ENCODE data around the gene FAM110A.
"Not testable (repeated sequence)": the region's sequence is repeated elsewhere in the genome, so short reads cannot be mapped to it uniquely, and the experiment has no call there.

Gene FAM110A

DNA sequence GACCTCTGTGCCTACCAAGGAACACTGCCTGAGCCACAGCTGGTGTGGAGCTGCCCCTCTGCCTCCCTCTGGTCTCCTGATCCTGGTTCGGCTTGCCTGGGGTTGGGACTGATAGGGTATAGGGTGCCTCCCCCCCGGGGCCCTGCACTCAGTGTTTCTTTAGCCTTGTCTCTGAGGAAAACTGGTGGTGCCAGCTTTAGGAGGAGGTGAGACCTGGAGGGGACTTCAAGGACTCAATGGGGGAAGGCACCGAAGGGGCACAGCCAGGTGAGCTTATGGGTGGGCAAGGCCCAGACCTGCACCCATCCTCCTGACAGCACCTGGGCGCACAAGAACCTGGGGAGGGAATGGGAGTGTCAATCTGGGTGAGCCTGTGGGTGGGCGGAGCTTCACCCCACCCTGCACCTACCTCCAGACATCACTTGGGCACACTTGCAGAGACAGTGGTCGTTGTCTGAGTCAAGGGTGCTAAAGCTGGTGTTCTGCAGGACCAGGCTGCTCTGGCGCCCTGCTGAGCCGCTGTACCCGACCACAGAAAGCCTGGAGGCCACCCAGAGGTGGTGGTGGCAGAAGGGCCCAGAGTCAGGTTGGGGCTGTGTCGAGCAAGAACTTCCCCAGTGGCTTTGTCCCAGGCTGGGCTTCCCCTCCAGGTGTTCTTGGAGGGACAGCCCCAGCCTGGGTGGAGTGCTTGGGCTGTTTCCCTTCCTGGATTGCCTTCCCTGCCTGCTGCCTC lies 40.5 kb downstream of the FAM110A start:
- DNase-seq (ENCODE audit: low read depth) = no peak

DNA sequence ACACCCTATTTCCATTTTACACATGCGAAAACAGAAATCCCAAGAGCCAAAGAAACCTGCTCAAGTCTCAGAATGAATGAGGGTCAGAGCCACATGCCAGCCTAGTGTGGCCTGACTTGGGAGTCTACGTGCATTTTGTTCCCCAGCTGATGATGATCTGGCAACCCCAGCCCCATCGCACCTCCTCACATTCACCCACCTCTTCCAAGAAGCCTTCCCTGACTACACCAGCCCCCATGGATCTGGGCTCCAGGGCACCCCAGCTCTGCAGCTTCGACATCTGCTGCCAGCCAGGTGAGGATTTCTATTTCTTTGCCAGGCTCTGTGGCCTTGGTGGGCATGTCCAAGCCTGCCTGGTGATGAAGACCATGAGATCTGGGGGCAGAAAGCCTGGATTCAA lies 41.6 kb downstream of the FAM110A start:
- DNase-seq (ENCODE audit: low read depth) = no peak

DNA sequence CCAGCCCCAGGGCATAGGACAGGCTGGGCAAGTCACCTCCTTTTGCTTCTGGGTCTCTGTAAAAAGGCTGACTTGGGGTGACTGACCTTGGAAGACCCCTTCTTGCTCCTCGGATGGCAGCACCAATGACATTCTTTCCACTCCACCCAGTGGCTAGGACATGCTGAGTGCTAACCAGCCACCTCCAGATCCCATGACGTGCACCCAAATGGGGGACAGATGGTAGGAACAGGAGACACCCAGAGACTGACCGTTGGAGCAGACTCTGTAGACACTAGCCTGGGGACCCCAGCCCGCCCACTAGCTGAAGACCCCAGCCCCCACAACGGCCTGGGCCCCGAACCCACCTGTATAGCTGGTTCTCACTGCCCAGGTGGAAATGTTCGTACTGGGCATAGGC lies 44.3 kb downstream of the FAM110A start:
- no peak for DNase-seq (ENCODE audit: low read depth)

DNA sequence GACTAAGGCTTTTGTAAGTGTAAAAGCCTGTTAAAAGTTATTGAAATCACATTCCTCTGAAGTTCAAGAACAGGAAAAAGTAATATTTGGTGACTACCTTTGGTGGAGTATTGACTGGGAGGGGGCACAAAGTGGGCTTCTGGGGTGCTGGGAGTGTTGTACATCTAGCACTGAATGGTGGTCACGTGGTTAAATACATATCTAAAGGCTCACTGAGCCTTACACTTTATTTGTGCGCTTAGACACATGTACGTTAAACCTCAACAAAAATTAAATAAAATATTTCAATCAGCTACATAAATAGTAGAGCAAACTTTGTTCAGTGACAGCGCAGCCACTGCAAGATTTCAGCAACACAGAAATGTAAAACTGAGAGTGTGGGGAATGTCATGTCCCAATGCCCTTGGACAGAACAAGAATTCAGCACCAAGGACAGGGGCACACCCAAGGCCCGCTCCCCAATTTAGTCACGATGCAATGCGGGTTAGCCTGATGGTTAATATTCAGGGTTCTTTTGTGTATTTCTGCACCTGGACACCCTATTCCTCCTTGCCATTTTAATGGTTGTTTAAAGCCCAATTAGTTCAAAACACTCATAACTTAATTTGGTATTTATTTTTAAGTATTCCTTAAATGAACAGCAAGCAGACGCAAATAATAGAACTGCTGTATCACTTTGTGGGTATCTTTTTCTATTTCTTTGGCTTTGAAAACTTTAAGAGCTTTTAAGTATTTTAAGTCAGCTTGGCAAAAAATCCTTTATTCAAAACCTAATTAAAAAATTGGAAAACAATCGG lies 45.2 kb downstream of the FAM110A start:
- DNase-seq (ENCODE audit: low read depth) = no peak

DNA sequence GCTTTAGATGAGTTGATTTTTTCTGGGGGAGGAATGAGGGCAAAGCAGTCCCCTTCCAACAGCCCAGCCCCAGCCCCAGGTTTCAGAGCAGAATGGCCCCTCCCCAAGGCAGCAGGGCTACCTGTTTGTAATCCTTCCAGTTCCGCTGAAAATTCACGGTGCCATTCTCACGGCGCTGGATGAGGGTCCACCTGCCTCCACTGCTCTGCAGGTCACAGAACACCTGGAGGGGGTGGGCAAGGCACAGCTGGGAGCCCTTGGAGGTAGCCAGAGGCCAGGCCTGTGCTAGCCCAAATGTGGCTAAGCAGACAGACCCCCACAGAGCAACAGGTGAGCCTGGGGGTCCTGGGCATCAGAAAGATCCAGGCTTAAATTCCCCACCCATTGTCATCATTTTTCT lies 46.1 kb downstream of the FAM110A start:
- DNase-seq (ENCODE audit: low read depth) = no peak

DNA sequence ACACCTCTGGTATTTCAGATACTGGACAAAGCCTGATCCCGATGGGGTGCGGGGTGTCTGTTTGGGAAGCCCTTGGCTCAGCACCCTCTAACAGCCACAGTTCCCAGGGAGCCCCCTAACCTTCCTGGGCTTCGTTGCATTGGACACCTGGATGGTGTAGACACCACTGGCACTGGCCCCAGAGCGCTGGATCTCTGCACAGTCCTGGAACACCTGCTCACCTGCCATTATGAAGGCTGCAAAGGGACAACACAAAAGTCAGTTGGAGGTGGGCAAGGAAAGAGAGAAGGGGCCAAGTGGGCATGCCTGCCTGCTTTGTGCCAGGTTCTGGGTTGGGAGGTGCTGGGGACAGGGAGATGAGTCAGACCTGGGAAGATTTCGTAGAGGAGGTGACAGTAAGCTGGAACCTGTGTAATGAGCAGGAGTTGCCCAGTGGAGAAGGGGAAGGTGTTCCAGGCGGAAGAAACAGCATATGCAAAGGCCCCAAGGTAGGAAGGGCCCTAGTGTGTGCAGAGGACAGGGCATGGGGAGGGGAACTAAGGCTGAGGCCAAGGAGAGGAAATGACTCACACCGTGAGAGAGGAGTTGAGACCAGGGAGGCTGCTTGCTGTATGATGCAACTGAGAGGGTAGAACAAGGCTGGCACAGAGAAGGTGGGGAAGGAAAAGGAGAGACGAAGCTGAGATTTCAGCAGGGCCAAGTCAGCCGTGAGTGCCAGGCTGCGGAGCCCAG lies 47.7 kb downstream of the FAM110A start:
- DNase-seq (ENCODE audit: low read depth) = peak; percentile 15

DNA sequence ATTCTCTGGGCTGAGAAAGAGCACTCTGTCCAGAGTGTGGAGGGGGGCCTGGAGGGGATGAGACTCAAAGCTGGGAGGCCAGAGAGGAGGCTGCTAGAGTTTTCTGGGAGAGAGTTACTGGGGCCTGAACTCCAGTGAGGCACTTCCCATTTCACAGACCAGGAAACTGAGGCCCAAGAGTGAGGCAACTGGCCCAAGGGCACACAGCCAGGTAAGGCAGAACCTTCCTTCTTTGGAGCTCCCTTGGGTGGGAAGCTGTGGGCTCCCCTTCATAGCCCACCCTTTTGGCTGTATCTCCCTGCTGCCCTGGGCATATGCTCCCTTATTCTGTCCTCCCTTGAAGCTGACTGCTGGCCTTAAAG lies 48.2 kb downstream of the FAM110A start:
- DNase-seq (ENCODE audit: low read depth) = no peak

DNA sequence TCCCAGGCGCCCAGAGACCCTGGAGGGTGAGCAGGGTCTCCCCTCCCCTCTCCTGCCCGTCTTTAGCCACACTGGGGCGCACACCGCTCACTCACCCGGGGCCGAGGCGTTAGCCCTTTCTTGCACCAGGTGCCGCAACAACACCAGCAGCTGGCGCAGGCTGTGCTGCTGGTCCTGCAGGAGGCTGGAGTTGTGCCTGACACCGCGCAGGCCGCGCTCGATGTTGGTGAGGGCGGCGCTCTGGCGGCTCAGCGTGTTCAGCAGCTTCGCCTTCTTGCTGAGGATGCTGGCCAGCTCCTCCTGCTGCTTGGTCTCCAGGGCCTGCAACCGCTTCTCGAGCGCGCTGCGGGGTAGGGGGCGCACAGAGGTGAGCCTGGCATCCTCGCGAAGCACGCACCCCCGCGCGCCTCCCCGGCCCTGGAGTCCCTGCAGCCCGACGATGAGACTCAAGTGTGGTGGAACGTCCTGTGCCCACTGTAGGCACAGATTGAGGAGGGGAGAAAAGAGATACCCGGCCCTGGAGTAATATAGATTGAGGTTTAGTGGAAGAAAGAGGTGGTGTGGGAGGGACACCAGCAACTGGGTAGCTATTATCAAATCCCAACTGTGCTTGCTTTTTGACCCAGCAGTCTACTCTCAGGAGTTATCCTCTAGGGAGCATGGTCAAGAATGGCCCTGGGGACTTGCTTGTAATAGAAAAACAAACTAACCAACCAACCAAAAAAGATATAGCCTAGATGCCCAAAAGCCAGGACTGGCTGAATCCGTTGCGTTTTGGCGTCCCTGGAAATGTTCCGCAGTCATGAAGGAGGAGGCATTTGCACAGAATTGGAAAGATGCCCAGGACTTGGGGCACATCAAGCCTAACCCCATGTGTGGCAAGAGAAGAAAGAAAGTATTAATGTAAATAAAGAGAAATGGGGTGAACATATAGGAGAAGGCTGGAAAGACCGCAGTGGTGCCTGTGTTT lies 51.8 kb downstream of the FAM110A start:
- peak; percentile 58 for DNase-seq (ENCODE audit: low read depth)

DNA sequence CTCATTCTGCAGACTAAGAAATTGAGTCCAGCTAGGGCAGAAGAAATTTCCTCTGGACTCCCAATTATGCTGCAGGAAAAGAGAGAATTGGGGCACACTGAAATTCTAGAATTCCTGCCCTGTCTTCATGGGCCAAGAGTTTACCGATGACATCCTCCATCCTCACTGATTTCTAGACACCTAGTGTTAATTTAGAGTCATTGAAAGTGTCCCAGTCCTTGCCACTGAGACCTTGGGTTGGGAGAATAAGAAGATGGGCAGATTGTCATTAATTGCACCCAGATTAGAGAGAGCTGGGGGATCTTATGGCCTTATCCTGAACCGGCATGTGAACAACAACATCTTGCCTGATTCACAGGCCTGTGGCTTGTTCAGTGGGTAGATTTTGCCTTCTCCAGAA lies 53.6 kb downstream of the FAM110A start:
- no peak for DNase-seq (ENCODE audit: low read depth)

DNA sequence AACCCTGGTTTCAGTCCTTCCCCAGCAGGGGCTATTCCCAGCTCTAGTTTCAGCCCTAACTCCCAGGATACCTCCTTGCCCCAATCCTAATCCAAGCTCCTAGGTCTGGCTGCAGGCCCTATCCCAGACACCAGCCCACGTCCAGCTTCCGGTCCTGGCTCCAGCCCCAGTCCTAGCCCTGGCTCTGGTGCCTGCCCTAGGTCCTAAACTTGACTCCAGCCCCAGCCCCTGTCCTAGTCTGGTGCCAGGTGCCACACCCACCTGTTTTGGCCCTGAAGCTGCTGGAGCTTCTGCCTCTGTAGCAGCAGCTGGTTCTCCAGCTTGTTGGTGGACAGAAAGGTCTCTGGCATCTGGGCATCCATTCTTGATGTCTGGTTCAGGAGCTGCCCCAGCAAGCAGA lies 54.5 kb downstream of the FAM110A start:
- no peak for DNase-seq (ENCODE audit: low read depth)

DNA sequence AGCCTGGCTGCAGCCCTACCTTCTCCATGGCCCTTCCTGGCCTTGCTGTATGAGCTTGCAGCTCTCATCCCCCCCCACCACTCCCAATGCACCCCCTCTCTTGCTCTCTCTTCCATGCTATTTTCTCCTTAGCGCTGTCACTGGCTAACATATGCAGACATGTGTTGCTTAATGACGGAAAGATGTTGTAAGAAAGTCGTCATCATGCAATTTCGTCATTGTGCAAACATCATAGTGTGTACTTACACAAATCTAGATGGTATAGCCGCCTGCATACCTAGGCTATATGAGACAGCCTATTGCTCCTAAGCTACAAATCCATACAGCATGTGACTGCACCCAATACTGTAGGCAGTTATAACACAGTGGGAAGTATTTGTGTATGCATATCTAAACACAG lies 55.6 kb downstream of the FAM110A start:
- peak; percentile 4 for DNase-seq (ENCODE audit: low read depth)

DNA sequence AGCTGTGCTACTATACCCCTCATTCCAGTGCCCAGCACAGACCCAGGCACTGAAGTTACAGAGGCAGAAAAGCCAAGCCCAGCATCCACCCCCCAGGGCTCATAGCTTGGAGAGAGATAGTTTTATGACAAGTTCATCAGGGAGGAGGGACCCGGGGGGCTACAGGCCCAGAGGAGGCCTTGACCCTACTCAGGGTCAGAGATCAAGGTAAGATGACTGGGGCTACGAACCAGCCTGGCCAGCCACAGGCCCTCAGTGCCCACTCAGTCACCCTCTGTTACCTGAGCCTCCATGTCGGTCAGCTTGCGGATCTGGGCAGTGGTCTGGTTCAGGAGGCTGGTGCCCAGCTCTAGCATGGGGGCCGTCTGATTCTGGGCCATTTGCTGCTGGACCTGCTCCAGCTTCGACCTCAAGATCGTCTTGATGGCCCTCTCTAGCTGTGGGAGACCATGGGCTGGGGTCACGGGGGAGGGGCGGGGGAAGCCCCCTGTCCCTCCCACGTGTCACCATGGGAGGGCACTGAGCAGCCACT lies 56.5 kb downstream of the FAM110A start:
- no peak for DNase-seq (ENCODE audit: low read depth)

DNA sequence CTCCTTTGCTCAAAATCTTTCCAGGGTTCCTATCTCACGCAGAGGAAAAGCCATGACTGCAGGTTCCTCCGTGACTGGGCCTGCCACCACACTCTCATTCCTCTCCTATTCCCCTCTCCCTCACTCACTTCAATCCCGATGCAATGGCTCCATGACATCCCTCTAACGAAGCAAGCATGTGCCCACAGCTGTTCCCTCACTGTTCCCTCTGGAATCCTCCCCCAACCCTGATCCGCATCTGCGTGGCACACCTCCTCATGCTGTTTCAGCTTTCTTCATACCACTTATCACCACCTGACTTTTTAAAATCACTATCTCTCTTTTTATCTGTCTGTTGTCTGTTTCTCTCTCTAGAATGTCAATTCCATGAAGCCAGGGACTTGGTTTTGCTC lies 57.1 kb downstream of the FAM110A start:
- no peak for DNase-seq (ENCODE audit: low read depth)

DNA sequence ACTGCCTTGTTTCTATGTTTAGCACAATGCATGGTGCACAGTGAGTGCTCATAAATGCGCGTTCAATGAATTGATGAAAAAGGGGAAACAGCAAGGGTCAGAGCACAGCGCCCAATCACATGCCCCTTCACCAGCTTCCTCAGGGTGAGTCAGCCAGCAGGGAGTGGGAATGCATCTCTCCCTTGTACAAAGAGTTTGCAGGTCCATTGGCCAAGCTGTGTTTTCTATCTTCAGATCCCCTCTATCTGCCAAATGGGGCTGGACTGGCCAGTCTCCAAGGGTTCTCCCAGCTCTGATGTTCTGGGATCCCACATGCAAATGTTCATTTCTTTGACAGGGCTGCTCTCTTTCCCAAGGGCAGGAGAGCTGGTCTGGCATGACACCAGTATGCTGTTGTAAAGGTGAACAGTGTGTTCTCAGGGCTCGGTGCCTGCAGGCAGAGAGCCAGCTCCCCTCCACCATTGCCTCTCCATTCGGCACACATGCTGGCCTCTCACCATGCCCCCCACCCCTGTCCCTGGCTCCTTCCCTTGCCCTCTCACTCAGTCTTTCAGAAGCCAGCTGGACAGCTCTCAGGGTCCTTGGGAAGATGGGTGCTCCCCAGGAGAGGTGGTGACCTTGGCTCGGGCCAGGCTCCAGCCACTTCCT lies 57.7 kb downstream of the FAM110A start:
- DNase-seq (ENCODE audit: low read depth) = no peak

DNA sequence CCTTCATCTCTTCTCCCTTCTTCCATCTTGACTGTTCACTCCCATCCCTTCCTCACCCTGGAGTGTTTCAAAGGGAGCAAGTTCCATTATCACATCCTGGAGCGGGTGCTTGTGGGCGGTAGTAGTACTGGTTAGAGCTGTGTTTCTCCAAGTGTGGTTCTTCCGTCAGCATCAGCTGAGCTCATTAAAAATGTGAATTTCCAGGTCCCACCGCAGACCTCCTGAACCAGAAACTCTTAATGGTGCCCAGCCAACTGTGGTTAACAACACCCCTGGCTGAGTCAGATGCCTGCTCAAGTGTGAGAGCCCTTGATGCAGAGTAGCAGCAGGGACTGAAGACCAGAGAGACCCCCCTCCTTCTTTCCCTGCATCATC lies 58.2 kb downstream of the FAM110A start:
- no peak for DNase-seq (ENCODE audit: low read depth)

DNA sequence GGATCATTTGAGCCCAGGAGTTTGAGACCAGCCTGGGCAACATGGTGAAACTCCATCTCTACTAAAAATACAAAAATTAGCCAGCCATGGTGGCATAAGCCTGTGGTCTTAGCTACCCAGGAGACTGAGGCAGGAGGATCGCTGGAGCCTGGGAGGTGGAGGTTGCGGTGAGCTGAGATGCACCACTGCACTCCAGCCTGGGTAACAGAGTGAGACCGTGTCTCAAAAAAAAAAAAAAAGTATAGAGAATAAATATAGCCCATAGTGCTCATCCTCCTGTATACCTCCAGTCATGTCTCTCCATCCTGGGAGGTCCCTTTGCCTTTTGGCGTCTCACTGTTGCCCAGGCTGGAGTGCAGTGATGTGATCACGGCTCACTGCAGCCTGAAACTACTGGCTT lies 58.9 kb downstream of the FAM110A start:
- DNase-seq (ENCODE audit: low read depth) = not testable (repeated sequence)
